Measurements from ENCODE around the gene CEP170B.

CEP170B gene

DNA sequence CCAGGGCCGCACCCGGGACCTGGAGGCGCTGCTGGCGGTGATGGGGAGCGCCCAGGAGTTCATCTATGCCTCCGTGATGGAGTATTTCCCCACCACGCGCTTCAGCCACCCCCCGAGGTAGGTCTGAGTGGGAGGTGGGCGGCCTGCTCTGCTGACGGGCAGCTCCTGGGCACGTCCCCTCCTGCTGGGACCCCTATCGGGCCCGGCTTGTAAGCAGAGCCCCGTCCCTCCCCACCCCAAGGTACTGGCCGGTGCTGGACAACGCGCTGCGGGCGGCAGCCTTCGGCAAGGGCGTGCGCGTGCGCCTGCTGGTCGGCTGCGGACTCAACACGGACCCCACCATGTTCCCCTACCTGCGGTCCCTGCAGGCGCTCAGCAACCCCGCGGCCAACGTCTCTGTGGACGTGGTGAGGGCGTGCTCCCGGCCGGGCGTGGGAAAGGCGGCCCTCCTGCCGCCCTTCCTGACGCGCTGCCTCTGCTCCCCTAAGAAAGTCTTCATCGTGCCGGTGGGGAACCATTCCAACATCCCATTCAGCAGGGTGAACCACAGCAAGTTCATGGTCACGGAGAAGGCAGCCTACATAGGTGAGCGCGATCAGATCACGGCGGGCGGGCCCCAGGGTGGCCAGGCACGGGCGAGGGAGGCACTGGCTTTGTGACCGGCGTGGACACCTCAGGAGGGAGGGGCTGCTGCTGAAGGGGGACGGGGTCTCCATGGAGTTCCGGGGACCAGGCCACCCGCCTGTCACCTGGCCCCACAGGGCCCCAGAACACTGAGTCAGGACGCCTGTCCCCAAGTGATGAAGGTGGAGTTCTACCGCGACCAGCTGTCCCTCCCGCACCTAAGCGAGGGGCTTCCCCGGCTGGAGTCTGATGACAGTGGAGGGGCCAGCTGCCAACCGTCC is 67.0 kb downstream of the CEP170B start:
- H3K27ac ChIP-seq, result no peak overlapping the region
- TF ChIP-seq, protein P1, sequence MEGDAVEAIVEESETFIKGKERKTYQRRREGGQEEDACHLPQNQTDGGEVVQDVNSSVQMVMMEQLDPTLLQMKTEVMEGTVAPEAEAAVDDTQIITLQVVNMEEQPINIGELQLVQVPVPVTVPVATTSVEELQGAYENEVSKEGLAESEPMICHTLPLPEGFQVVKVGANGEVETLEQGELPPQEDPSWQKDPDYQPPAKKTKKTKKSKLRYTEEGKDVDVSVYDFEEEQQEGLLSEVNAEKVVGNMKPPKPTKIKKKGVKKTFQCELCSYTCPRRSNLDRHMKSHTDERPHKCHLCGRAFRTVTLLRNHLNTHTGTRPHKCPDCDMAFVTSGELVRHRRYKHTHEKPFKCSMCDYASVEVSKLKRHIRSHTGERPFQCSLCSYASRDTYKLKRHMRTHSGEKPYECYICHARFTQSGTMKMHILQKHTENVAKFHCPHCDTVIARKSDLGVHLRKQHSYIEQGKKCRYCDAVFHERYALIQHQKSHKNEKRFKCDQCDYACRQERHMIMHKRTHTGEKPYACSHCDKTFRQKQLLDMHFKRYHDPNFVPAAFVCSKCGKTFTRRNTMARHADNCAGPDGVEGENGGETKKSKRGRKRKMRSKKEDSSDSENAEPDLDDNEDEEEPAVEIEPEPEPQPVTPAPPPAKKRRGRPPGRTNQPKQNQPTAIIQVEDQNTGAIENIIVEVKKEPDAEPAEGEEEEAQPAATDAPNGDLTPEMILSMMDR (conservative IDR thresholded peaks at IDR 0.05), result no peak

- TF ChIP-seq, protein P1 (conservative IDR thresholded peaks at IDR 0.05), result peak; percentile 82
- H3K27ac ChIP-seq, result peak overlapping the region; percentile 34; the same call in 1 of the 2 replicates
Measured at GRCh38 chr14:104932676-104933631, 67.9 kb downstream of the CEP170B start.

GRCh38 chr14:104933746-104934733 is 69.0 kb downstream of the CEP170B start:
- no peak overlapping the region for H3K27ac ChIP-seq
- TF ChIP-seq, protein P1 (conservative IDR thresholded peaks at IDR 0.05), result no peak

GRCh38 chr14:104935026-104935650 is 70.1 kb downstream of the CEP170B start:
- H3K27ac ChIP-seq, result no peak overlapping the region
- TF ChIP-seq, protein P1 (conservative IDR thresholded peaks at IDR 0.05), result no peak

DNA sequence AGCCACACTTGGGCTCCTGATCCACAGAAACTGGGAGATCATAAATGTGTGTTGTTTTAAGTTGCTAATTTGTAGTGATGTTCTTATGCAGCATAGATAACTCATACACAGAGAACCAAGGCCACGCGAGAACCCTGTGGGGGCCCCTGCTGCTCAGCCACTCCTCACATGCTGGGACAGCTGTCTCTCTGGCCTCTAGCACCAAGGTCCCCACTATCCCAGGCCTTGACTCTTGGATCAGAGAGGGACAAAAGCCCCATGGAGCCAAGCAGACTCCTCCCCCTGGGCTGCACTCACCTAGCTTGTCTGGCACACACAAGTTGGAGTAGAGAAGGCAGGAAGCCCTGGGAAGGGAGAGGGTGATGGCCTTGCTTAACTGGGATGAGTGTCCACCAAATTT is 70.9 kb downstream of the CEP170B start:
- H3K27ac ChIP-seq, result no peak overlapping the region
- TF ChIP-seq, protein P1 (conservative IDR thresholded peaks at IDR 0.05), result no peak

- TF ChIP-seq, protein P1 (conservative IDR thresholded peaks at IDR 0.05), result no peak
- no peak overlapping the region for H3K27ac ChIP-seq
Measured at GRCh38 chr14:104936361-104937155, 71.5 kb downstream of the CEP170B start.
